Measurements from ENCODE around the gene POU2AF1. TPM values are rescaled to one million over a fixed set of nuclear protein-coding genes. Genes with fewer than 3 reads are reported as not detected.
A peak's percentile ranks its signal among the peaks of the same experiment; 100 is the strongest.

POU2AF1 gene
- total RNA-seq, 1 experiment from 2014 or later: not detected

GRCh38 chr11:111303461-111303860 is 75.6 kb downstream of the POU2AF1 start:
- H4K20me1 ChIP-seq (ENCODE audit: low read length): no peaks in the 10 kb centered on the region
- no peak overlapping the region for H3K27ac ChIP-seq (ENCODE audit: low read length)
- ChIA-PET CTCF (interaction anchor here (0.6 kb wide), 1 partner anchor 24 kb away, joined by 5 read pairs; no protein-coding TSS in a partner anchor), POLR2A (ENCODE audit: unreplicated experiment) (no interaction called here)
- no peaks in the 10 kb centered on the region; the same call in 1 of the 2 replicates for H3K4me1 ChIP-seq (ENCODE audit: insufficient read depth, low read length)
- no peak overlapping the region; the same call in 1 of the 2 replicates for H3K4me2 ChIP-seq (ENCODE audit: low read length)
- no peaks in the 10 kb centered on the region for H3K79me2 ChIP-seq (ENCODE audit: low read length)
- H3K9me2 ChIP-seq (replicated peaks; ENCODE audit: low read length): no peaks in the 10 kb centered on the region
- H3K27me3 ChIP-seq (ENCODE audit: low read length): peaks cover 90% of the 10 kb centered on the region
- no peak for TF ChIP-seq EZH2phosphoT487 (IDR thresholded peaks at IDR 0.05; ENCODE audit: borderline replicate concordance, low read length)
- intact Hi-C loops (cut with micrococcal nuclease): no loop called here
- no peaks in the 10 kb centered on the region for H3F3A ChIP-seq (ENCODE audit: low read length, unreplicated experiment)
- no peaks in the 10 kb centered on the region for H3K9me3 ChIP-seq (ENCODE audit: low read length)
- ATAC-seq (peak; percentile 63), DNase-seq (peak; percentile 67)
- H3K9ac ChIP-seq (ENCODE audit: low read length): no peak overlapping the region
- no peaks in the 10 kb centered on the region for H3K36me3 ChIP-seq (ENCODE audit: low read depth, low read length)
- no peak overlapping the region for H2AFZ ChIP-seq (ENCODE audit: low read length)
- no TSS peak for BruUV-seq (replicated peaks)
- H3K4me3 ChIP-seq (ENCODE audit: low read length): no peak overlapping the region

- no TSS peak for BruUV-seq (replicated peaks)
- no peak for ATAC-seq
- Histone ChIP-seq H3K9me2 (replicated peaks; ENCODE audit: low read length) (no peaks in the 10 kb centered on the region), H3K79me2 (ENCODE audit: low read length) (no peaks in the 10 kb centered on the region), H3K27me3 (ENCODE audit: low read length) (peaks cover 85% of the 10 kb centered on the region), H3K4me1 (ENCODE audit: insufficient read depth, low read length) (no peaks in the 10 kb centered on the region; the same call in 1 of the 2 replicates), H3K4me2 (ENCODE audit: low read length) (no peak overlapping the region), H4K20me1 (ENCODE audit: low read length) (no peaks in the 10 kb centered on the region), H3F3A (ENCODE audit: low read length, unreplicated experiment) (no peaks in the 10 kb centered on the region), H3K9ac (ENCODE audit: low read length) (no peak overlapping the region), H3K9me3 (ENCODE audit: low read length) (no peaks in the 10 kb centered on the region), H3K36me3 (ENCODE audit: low read depth, low read length) (no peaks in the 10 kb centered on the region), H3K4me3 (ENCODE audit: low read length) (no peak overlapping the region), H3K27ac (ENCODE audit: low read length) (no peak overlapping the region), H2AFZ (ENCODE audit: low read length) (no peak overlapping the region)
- intact Hi-C loops (cut with micrococcal nuclease): no loop called here
- ChIA-PET POLR2A (ENCODE audit: unreplicated experiment) (interaction anchor here (0.5 kb wide), 1 partner anchor 268 kb away, joined by 10 read pairs; no protein-coding TSS in a partner anchor), CTCF (no interaction called here)
- no peak for DNase-seq
- TF ChIP-seq EZH2phosphoT487 (IDR thresholded peaks at IDR 0.05; ENCODE audit: borderline replicate concordance, low read length) (no peak), EZH2 (IDR thresholded peaks at IDR 0.05; ENCODE audit: low read length, unreplicated experiment) (no peak)
- TF ChIP-seq, protein P1, sequence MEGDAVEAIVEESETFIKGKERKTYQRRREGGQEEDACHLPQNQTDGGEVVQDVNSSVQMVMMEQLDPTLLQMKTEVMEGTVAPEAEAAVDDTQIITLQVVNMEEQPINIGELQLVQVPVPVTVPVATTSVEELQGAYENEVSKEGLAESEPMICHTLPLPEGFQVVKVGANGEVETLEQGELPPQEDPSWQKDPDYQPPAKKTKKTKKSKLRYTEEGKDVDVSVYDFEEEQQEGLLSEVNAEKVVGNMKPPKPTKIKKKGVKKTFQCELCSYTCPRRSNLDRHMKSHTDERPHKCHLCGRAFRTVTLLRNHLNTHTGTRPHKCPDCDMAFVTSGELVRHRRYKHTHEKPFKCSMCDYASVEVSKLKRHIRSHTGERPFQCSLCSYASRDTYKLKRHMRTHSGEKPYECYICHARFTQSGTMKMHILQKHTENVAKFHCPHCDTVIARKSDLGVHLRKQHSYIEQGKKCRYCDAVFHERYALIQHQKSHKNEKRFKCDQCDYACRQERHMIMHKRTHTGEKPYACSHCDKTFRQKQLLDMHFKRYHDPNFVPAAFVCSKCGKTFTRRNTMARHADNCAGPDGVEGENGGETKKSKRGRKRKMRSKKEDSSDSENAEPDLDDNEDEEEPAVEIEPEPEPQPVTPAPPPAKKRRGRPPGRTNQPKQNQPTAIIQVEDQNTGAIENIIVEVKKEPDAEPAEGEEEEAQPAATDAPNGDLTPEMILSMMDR (conservative IDR thresholded peaks at IDR 0.05; ENCODE audit: low read depth, low read length): no peak
Observed at GRCh38 chr11:111302298-111302697, 76.8 kb downstream of the POU2AF1 start.

Small RNAs within 50 kb of the gene (microRNA-seq; reads per million reads assigned to microRNA genes)
- not detected for gene MIR4491 (ENCODE audit: unreplicated experiment)

Other genes starting within 250 kb of the POU2AF1 start
- not detected in 2 replicates for gene POU2AF2, start 133.6 kb downstream of the POU2AF1 start, total RNA-seq (2014; rRNA removed)
- 0.63 TPM in 1 of 2 replicates, not detected in the other for gene POU2AF3, start 80.7 kb downstream of the POU2AF1 start, total RNA-seq (2014; rRNA removed)
- not detected in 2 replicates for gene BTG4, start 133.1 kb upstream of the POU2AF1 start, total RNA-seq (2014; rRNA removed)
- not detected in 2 replicates for gene HOATZ, start 135.5 kb upstream of the POU2AF1 start, total RNA-seq (2014; rRNA removed)
- 0.47 TPM in 1 of 2 replicates, not detected in the other for gene LAYN, start 161.4 kb upstream of the POU2AF1 start, total RNA-seq (2014; rRNA removed)
- gene SIK2, start 223.2 kb upstream of the POU2AF1 start, total RNA-seq (2014; rRNA removed): 8.6 and 9.0 TPM in 2 replicates

Data from PC-3 (cell line).